OCI-LY1 (cell line): ENCODE measurements around the gene DUOX1.

ENCODE experiments used
- H2AFZ ChIP-seq: fragments of 200-600 bp; sonication (generic), shearing (Covaris generic); 2 replicates; pipeline ENCODE4 v1.6.0; 2014; ENCODE audit warnings: antibody characterized with exemption, mild to moderate bottlenecking, low read length
- H3F3A ChIP-seq: fragments of 200-600 bp; sonication (generic), shearing (Covaris generic); 2 replicates; pipeline ENCODE4 v1.6.0; 2014; ENCODE audit warnings: mild to moderate bottlenecking, antibody characterized with exemption, low read length, moderate library complexity; ENCODE audit not compliant: insufficient read depth
- H3K27ac ChIP-seq: fragments of 200-600 bp; sonication (generic); 2 replicates; pipeline ENCODE4 v1.5.1; 2014; ENCODE audit warnings: low read length, mixed run types, mild to moderate bottlenecking, low read depth; ENCODE audit not compliant: poor library complexity, severe bottlenecking
- H3K27me3 ChIP-seq: fragments of 200-600 bp; sonication (generic); 2 replicates; pipeline ENCODE4 v1.6.0; 2014; ENCODE audit warnings: antibody characterized with exemption, mild to moderate bottlenecking, low read length, moderate library complexity; ENCODE audit not compliant: insufficient read depth
- H3K36me3 ChIP-seq: fragments of 200-600 bp; sonication (generic); 2 replicates; pipeline ENCODE4 v1.6.1; 2014; ENCODE audit warnings: mild to moderate bottlenecking, antibody characterized with exemption, low read length, moderate library complexity, mixed read lengths; ENCODE audit not compliant: insufficient read depth
- H3K4me1 ChIP-seq: fragments of 200-600 bp; sonication (generic); 2 replicates; pipeline ENCODE4 v1.5.1; 2014; ENCODE audit warnings: mild to moderate bottlenecking, low read length, moderate library complexity; ENCODE audit not compliant: insufficient read depth, severe bottlenecking
- H3K4me2 ChIP-seq: fragments of 200-600 bp; sonication (generic), shearing (Covaris generic); 2 replicates; pipeline ENCODE4 v1.6.1; 2014; ENCODE audit warnings: low read length
- H3K4me3 ChIP-seq: fragments of 200-600 bp; sonication (generic); 2 replicates; pipeline ENCODE4 v1.5.1; 2014; ENCODE audit warnings: low read length, low read depth, mild to moderate bottlenecking, mixed read lengths; ENCODE audit not compliant: poor library complexity, severe bottlenecking
- H3K79me2 ChIP-seq: fragments of 200-600 bp; shearing (Covaris generic); 2 replicates; pipeline ENCODE4 v1.6.1; 2016; ENCODE audit warnings: mixed run types, low read length, mixed read lengths; ENCODE audit not compliant: insufficient read depth
- H3K9ac ChIP-seq: fragments of 200-600 bp; sonication (generic), shearing (Covaris generic); 2 replicates; pipeline ENCODE4 v1.6.1; 2014; ENCODE audit warnings: mild to moderate bottlenecking, low read length, mixed read lengths
- H3K9me2 ChIP-seq: fragments of 200-600 bp; sonication (generic), shearing (Covaris generic); 2 replicates; pipeline ENCODE4 v1.6.1; 2014; ENCODE audit warnings: low read depth, mild to moderate bottlenecking, low read length, mixed read lengths
- H3K9me3 ChIP-seq: fragments of 200-600 bp; shearing (Covaris generic); 2 replicates; pipeline ENCODE4 v1.6.1; 2014; ENCODE audit warnings: low read length, mixed read lengths
- H4K20me1 ChIP-seq: fragments of 200-600 bp; sonication (generic), shearing (Covaris generic); 2 replicates; pipeline ENCODE4 v1.6.0; 2016; ENCODE audit warnings: mild to moderate bottlenecking, low read length; ENCODE audit not compliant: insufficient read depth
- EZH2 ChIP-seq: fragments of 200-600 bp; sonication (generic), shearing (Covaris generic); IDR thresholded peaks from 2 replicates; pipeline ENCODE4 v1.8.0; 2017; ENCODE audit warnings: borderline replicate concordance, mixed run types, mild to moderate bottlenecking, antibody characterized with exemption, low read length, moderate library complexity, mixed read lengths
- TF ChIP-seq, protein P1 (sequence below): fragments of 200-600 bp; sonication (generic), shearing (Covaris generic); IDR thresholded peaks from 2 replicates; pipeline ENCODE4 v1.5.1; 2017; ENCODE audit warnings: mild to moderate bottlenecking, antibody characterized with exemption, low read length, moderate library complexity, mixed read lengths

The DUOX1 gene

DNA sequence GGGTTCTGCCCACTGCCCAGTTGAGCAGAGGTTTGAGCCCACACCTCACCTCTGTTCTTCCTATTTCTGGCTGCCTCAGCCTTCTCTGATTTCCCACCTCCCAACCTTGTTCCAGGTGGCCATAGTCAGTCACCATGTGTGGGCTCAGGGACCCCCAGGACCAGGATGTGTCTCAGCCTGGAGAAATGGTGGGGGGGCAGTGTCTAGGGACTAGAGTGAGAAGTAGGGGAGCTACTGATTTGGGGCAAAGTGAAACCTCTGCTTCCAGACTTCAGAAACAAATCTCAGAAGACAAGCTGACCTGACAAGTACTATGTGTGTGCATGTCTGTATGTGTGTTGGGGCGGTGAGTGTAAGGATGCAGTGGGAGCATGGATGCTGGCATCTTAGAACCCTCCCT, 35.1 kb downstream of the DUOX1 start:
- no peaks in the 10 kb centered on the region for H3F3A ChIP-seq
- no peaks in the 10 kb centered on the region for H4K20me1 ChIP-seq
- no peak overlapping the region for H3K9ac ChIP-seq
- TF ChIP-seq, protein P1, sequence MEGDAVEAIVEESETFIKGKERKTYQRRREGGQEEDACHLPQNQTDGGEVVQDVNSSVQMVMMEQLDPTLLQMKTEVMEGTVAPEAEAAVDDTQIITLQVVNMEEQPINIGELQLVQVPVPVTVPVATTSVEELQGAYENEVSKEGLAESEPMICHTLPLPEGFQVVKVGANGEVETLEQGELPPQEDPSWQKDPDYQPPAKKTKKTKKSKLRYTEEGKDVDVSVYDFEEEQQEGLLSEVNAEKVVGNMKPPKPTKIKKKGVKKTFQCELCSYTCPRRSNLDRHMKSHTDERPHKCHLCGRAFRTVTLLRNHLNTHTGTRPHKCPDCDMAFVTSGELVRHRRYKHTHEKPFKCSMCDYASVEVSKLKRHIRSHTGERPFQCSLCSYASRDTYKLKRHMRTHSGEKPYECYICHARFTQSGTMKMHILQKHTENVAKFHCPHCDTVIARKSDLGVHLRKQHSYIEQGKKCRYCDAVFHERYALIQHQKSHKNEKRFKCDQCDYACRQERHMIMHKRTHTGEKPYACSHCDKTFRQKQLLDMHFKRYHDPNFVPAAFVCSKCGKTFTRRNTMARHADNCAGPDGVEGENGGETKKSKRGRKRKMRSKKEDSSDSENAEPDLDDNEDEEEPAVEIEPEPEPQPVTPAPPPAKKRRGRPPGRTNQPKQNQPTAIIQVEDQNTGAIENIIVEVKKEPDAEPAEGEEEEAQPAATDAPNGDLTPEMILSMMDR: no peak
- no peak for TF ChIP-seq EZH2
- no peaks in the 10 kb centered on the region for H3K9me2 ChIP-seq
- peaks cover 5% of the 10 kb centered on the region for H3K4me1 ChIP-seq
- H3K36me3 ChIP-seq: no peaks in the 10 kb centered on the region
- H3K9me3 ChIP-seq: no peaks in the 10 kb centered on the region
- H3K4me2 ChIP-seq: no peak overlapping the region
- no peak overlapping the region for H3K27ac ChIP-seq
- no peaks in the 10 kb centered on the region for H3K27me3 ChIP-seq
- H3K79me2 ChIP-seq: no peaks in the 10 kb centered on the region
- H3K4me3 ChIP-seq: no peak overlapping the region
- H2AFZ ChIP-seq: no peak overlapping the region

DNA sequence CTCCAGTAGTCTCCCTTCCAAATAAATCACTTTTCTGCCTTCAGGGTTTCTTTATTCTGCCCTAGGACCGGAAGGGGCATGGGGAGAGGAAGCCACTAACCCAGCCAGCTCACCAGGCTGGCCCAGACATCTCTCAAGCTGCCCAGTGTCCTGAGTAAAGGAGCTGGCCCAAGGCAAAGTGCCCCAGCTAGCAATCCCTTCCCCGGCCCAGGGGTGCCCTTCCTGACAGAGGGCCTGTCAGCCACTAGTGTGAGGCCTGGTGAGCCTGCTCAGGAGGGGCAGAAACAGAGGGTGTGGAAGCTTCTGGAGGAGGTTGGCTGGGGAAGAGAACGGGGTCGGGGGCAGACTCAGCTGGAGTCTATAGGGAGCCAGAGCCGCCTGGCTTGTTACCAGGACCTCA, 35.7 kb downstream of the DUOX1 start:
- Histone ChIP-seq H3K27me3 (no peaks in the 10 kb centered on the region), H3K9ac (no peak overlapping the region), H3K36me3 (no peaks in the 10 kb centered on the region), H3K79me2 (no peaks in the 10 kb centered on the region), H4K20me1 (no peaks in the 10 kb centered on the region), H3K4me1 (peaks cover 5% of the 10 kb centered on the region), H3K9me3 (no peaks in the 10 kb centered on the region), H3K27ac (no peak overlapping the region), H3K9me2 (no peaks in the 10 kb centered on the region), H3K4me2 (no peak overlapping the region), H2AFZ (no peak overlapping the region), H3K4me3 (no peak overlapping the region), H3F3A (no peaks in the 10 kb centered on the region)
- no peak for TF ChIP-seq EZH2
- TF ChIP-seq, protein P1: no peak

GRCh38 chr15:45166834-45167630, 37.2 kb downstream of the DUOX1 start:
- no peak for TF ChIP-seq EZH2
- TF ChIP-seq, protein P1: peak; percentile 67
- Histone ChIP-seq H3K9me3 (no peaks in the 10 kb centered on the region), H3K9ac (peak overlapping the region; percentile 81), H3K4me1 (peaks cover 5% of the 10 kb centered on the region), H2AFZ (peak overlapping the region; percentile 76), H3K27ac (no peak overlapping the region), H4K20me1 (no peaks in the 10 kb centered on the region), H3K79me2 (no peaks in the 10 kb centered on the region), H3K27me3 (no peaks in the 10 kb centered on the region), H3K4me2 (peak overlapping the region; percentile 75), H3K4me3 (peak overlapping the region; percentile 72), H3K9me2 (no peaks in the 10 kb centered on the region), H3F3A (no peaks in the 10 kb centered on the region), H3K36me3 (no peaks in the 10 kb centered on the region)
